ENCODE results near the gene WASF3.

DNA sequence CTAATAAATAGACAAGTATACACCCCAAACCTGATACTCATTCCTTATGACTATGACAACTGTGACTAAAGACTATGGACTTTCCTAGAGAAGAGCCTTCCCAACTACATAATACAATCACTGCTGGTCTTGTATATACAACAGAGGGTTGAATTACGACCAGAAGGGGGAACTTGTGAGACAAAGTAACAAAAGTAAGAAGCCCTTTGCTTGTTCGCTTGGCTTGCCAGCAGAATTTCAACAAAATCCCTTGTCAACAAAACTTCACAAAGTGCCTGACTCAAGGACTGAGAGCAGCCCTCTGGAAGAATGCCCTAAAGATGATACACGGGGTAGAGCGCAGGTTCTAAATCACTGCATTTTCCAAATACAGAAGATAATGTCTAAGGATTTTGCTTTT lies 99.4 kb downstream of the WASF3 start:
- TF ChIP-seq ZNF274 (IDR thresholded peaks at IDR 0.05; ENCODE audit: low read depth, low read length) (no peak), SUZ12 (IDR thresholded peaks at IDR 0.05; ENCODE audit: extremely low read depth, insufficient read depth, insufficient read length) (no peak), YY1 (IDR thresholded peaks at IDR 0.05; ENCODE audit: insufficient read depth, insufficient read length) (no peak)
